Left ventricle myocardium inferior (tissue), 1 donor: ENCODE results near the gene UBTD2. TPM values are rescaled to one million over a fixed set of nuclear protein-coding genes. Genes with fewer than 3 reads are reported as not detected.

Source experiments
- DNase-seq: peaks from one replicate; pipeline ENCODE4 v3.0.0-alpha.2; 2020
- H3K27ac ChIP-seq: fragments of 200-600 bp; replicated peaks from 2 replicates; pipeline ENCODE4 v1.8.0; 2021
- H3K27me3 ChIP-seq: fragments of 200-600 bp; 2 replicates; pipeline ENCODE4 v1.8.0; 2021; ENCODE audit warnings: low read depth
- H3K36me3 ChIP-seq: fragments of 200-600 bp; 2 replicates; pipeline ENCODE4 v1.8.0; 2021
- H3K4me1 ChIP-seq: fragments of 200-600 bp; 2 replicates; pipeline ENCODE4 v1.8.0; 2021
- H3K4me3 ChIP-seq: fragments of 200-600 bp; 2 replicates; pipeline ENCODE4 v1.8.0; 2021; ENCODE audit warnings: mild to moderate bottlenecking, moderate library complexity
- H3K9me3 ChIP-seq: fragments of 200-600 bp; replicated peaks from 2 replicates; pipeline ENCODE4 v1.8.0; 2021
- CTCF ChIP-seq: fragments of 200-600 bp; IDR thresholded peaks from 2 replicates; pipeline ENCODE4 v1.8.0; 2021; ENCODE audit warnings: antibody characterized with exemption, mild to moderate bottlenecking, borderline replicate concordance
- intact Hi-C: fragments of 100-400 bp; cut with micrococcal nuclease; formaldehyde crosslinking; loops from one replicate; pipeline ENCODE4 v1.11.0; 2022
- total RNA-seq: library from RNA; stranded (reverse); fragmentation: NEBNext Ultra II Directional; extraction: Animal tissue kit (Norgen Biotek cat#: 25700); gene quantifications from one replicate; pipeline ENCODE4 v1.2.1, GENCODE V29; 2021
- donor health status: DM: no; HTN: yes; CAD: no; lungs with severe emphysema.

Gene UBTD2
- total RNA-seq, 1 donor from 2014 or later: 7.6 TPM

GRCh38 chr5:172194985-172195774 lies 88.4 kb downstream of the UBTD2 start:
- Histone ChIP-seq H3K4me1 (no peaks in the 10 kb centered on the region), H3K27me3 (no peaks in the 10 kb centered on the region), H3K36me3 (no peaks in the 10 kb centered on the region), H3K27ac (no peak overlapping the region), H3K9me3 (no peaks in the 10 kb centered on the region), H3K4me3 (no peak overlapping the region)
- DNase-seq: no peak
- TF ChIP-seq CTCF: no peak
- intact Hi-C loops: loop anchor here (10.0 kb wide), 1 partner anchor 280 kb away; no protein-coding TSS in a partner anchor

GRCh38 chr5:172193872-172194271 lies 89.7 kb downstream of the UBTD2 start, which contains the start of gene EFCAB9:
Gene EFCAB9 (plus strand): TSS chr5:172194172. CDS start chr5:172194173, 1 bp downstream.
- no peak for DNase-seq
- TF ChIP-seq CTCF: no peak
- Histone ChIP-seq H3K9me3 (no peaks in the 10 kb centered on the region), H3K27me3 (no peaks in the 10 kb centered on the region), H3K4me1 (no peaks in the 10 kb centered on the region), H3K27ac (no peak within 1 kb of the TSS), H3K4me3 (no peak within 1 kb of the TSS), H3K36me3 (no peaks in the 10 kb centered on the region)
- intact Hi-C loops: loop anchor here (10.0 kb wide), 1 partner anchor 279 kb away; no protein-coding TSS in a partner anchor

- intact Hi-C loops: loop anchor here (10.0 kb wide), 1 partner anchor 275 kb away; no protein-coding TSS in a partner anchor
- Histone ChIP-seq H3K9me3 (no peaks in the 10 kb centered on the region), H3K27me3 (no peaks in the 10 kb centered on the region), H3K36me3 (no peaks in the 10 kb centered on the region), H3K4me3 (no peak overlapping the region), H3K27ac (no peak overlapping the region), H3K4me1 (peaks cover 31% of the 10 kb centered on the region)
- no peak for TF ChIP-seq CTCF
- no peak for DNase-seq
Observed at GRCh38 chr5:172189693-172190296, 93.8 kb downstream of the UBTD2 start.

GRCh38 chr5:172188893-172189692 lies 94.5 kb downstream of the UBTD2 start:
- no peak for DNase-seq
- peak overlapping the region; percentile 94 for H3K27ac ChIP-seq
- no peaks in the 10 kb centered on the region for H3K36me3 ChIP-seq
- intact Hi-C loops: no loop called here
- peaks cover 37% of the 10 kb centered on the region for H3K4me1 ChIP-seq
- peak overlapping the region; percentile 88 for H3K4me3 ChIP-seq
- peak; percentile 6 for TF ChIP-seq CTCF
- no peaks in the 10 kb centered on the region for H3K27me3 ChIP-seq
- no peaks in the 10 kb centered on the region for H3K9me3 ChIP-seq

- Histone ChIP-seq H3K36me3 (no peaks in the 10 kb centered on the region), H3K9me3 (no peaks in the 10 kb centered on the region), H3K4me1 (peaks cover 45% of the 10 kb centered on the region), H3K27ac (peak within 1 kb of the TSS; percentile 94), H3K4me3 (peak within 1 kb of the TSS; percentile 88), H3K27me3 (no peaks in the 10 kb centered on the region)
- DNase-seq: peak; percentile 94
- intact Hi-C loops: no loop called here
- TF ChIP-seq CTCF: peak; percentile 93
Observed at GRCh38 chr5:172188033-172188892, 95.3 kb downstream of the UBTD2 start, which contains the start of gene STK10. Gene STK10 (minus strand): TSS chr5:172188224. CDS start chr5:172188042, 182 bp downstream.
